ENCODE measurements around the gene RPRD1B. TPM values are rescaled to one million over a fixed set of nuclear protein-coding genes. Genes with fewer than 3 reads are reported as not detected.

The RPRD1B gene, protein sequence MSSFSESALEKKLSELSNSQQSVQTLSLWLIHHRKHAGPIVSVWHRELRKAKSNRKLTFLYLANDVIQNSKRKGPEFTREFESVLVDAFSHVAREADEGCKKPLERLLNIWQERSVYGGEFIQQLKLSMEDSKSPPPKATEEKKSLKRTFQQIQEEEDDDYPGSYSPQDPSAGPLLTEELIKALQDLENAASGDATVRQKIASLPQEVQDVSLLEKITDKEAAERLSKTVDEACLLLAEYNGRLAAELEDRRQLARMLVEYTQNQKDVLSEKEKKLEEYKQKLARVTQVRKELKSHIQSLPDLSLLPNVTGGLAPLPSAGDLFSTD
- total RNA-seq = 10 to 100 TPM; 60.1 to 75.8 TPM

DNA sequence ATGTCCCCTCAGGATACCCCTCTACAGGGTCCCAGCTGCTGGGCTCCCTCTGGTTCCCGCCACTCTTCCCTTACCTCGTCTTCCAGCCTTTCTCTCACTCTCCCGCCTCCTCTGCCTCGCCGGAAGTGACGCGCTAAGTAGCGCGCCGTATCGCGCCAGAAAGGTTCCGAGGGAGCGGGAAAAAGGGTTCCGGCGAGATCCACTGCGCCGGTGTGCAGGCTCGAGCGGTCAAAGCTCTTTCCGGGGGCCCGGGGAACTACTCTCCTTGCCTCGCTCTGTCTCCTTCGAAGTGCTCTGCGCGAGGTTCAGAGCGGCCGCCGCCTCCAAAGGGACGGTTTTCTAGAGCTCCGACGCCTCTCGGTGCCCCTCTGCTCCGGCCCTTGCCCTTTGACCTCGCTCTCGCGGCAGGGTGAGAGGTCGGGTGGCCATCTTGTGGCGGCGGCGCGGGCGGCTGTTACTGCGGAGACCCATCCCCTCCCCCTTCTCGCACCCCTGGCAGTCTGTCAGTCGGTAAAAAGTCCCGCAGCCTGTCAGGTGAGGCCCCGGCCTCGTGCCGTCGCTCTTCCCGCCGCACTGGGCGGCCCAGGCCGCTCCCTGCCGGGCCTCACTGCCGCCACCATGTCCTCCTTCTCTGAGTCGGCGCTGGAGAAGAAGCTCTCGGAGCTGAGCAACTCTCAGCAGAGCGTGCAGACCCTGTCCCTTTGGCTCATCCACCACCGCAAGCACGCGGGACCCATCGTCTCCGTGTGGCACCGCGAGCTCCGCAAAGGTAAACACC lies at the start of gene RPRD1B, which contains the start of gene TTI1:
TSS of gene RPRD1B (plus strand) at position 417 of the 778 bp plus-strand sequence. CDS start at position 619, 202 bp downstream.
TSS of gene TTI1 (minus strand) at position 127 of the 778 bp plus-strand sequence. CDS start 19,640 bp downstream, outside the sequence.
- DNase-seq (ENCODE audit: low spot score) = peak; percentile 92
- Histone ChIP-seq H3K9me3 (no peaks in the 10 kb centered on the region), H3K4me3 (peak within 1 kb of the TSS; percentile 81 to 82), H3K4me1 (peaks cover 0 to 41% of the 10 kb centered on the region in 2 donors), H3K27me3 (no peaks in the 10 kb centered on the region), H3K27ac (peak within 1 kb of the TSS; percentile 93 to 94), H3K36me3 (no peaks in the 10 kb centered on the region)
- TF ChIP-seq, protein P1, sequence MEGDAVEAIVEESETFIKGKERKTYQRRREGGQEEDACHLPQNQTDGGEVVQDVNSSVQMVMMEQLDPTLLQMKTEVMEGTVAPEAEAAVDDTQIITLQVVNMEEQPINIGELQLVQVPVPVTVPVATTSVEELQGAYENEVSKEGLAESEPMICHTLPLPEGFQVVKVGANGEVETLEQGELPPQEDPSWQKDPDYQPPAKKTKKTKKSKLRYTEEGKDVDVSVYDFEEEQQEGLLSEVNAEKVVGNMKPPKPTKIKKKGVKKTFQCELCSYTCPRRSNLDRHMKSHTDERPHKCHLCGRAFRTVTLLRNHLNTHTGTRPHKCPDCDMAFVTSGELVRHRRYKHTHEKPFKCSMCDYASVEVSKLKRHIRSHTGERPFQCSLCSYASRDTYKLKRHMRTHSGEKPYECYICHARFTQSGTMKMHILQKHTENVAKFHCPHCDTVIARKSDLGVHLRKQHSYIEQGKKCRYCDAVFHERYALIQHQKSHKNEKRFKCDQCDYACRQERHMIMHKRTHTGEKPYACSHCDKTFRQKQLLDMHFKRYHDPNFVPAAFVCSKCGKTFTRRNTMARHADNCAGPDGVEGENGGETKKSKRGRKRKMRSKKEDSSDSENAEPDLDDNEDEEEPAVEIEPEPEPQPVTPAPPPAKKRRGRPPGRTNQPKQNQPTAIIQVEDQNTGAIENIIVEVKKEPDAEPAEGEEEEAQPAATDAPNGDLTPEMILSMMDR (IDR thresholded peaks at IDR 0.05) = no peak

DNA sequence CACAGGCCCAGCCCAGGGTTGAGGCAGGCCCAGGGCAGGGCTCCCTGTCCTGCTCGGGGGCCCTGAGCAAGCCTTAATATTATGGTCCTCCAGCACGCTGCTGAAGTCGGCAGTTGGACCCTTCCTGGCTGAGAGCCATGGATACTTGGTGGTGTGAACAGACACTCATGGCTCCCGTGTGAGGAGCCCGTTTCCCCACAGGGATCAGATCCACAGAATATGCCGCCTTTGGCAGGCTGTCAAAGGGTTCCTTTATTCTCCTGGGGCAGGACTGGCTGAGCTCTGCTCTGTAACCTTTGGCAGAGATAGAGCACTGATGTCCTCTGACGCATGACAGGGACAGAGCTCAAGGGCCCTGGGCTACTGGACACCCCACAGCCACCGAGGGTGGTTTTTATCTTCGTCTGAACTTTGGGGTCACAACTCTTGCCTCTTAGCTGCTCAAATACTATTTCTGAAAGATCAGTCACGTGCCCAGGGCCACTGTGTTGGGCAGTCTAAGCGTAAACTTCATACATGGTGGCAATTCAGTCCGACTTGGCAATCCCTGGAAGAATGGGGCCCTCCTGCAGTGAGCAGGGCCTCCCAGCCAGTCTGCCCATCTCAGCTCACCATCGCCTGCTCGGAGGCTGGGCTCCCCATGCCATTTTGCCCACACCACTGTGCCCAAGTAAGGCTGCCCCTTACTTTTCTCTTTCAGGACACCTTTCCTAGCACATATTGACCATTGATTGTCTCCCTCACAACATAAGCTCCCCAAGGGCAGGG lies 49.3 kb upstream of the RPRD1B start:
- Histone ChIP-seq H3K4me3 (no peak overlapping the region), H3K27ac (peak overlapping the region; percentile 73 to 91), H3K36me3 (no peaks in the 10 kb centered on the region), H3K4me1 (peaks cover 0 to 53% of the 10 kb centered on the region in 2 donors), H3K27me3 (no peaks in the 10 kb centered on the region), H3K9me3 (no peaks in the 10 kb centered on the region)
- TF ChIP-seq, protein P1 (IDR thresholded peaks at IDR 0.05) = no peak
- no peak for DNase-seq (ENCODE audit: low spot score)

DNA sequence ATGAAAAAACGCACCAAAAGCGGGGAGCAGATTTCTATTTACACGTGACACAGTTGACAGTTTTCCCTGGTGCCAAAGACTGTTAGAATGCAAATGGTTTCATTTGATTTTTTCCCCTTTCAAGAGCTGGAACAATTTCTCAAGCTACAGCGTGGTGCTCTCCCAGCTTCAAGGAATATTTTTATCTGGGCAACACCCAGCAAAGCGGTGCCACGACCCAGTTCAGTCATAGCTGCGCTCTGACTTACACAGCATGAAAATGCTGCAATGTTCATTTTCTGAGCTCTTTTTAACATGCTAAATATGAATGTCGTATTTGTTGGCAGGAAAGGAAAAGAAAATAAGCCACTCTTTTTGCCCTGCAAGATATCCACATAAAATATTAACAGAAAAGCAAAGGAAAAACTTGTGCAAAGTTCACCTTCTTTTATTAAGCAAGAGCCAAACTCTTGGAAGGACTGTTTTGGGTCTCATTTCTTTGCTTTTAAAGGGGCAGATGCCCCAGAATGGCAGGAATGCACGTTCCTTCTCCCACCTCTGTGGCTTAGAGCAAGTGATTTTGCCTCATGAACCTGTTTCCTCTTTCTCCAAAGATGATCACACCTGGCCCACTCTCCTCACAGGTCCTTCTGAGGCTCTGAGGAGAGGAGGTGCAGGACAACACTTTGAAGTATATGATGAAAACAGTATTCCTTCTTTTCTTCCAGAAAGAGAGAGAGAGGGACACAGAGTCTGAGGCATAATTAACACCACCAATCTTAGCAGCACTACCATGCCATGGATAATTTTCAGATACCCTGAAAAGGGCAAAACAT lies 47.3 kb upstream of the RPRD1B start:
- DNase-seq (ENCODE audit: low spot score) = no peak
- TF ChIP-seq, protein P1 (IDR thresholded peaks at IDR 0.05) = no peak
- peaks cover 0 to 71% of the 10 kb centered on the region in 2 donors for H3K4me1 ChIP-seq
- H3K9me3 ChIP-seq = no peaks in the 10 kb centered on the region
- H3K36me3 ChIP-seq = no peaks in the 10 kb centered on the region
- no peak overlapping the region for H3K4me3 ChIP-seq
- H3K27me3 ChIP-seq = no peaks in the 10 kb centered on the region
- peak overlapping the region; percentile 79 to 91 for H3K27ac ChIP-seq

DNA sequence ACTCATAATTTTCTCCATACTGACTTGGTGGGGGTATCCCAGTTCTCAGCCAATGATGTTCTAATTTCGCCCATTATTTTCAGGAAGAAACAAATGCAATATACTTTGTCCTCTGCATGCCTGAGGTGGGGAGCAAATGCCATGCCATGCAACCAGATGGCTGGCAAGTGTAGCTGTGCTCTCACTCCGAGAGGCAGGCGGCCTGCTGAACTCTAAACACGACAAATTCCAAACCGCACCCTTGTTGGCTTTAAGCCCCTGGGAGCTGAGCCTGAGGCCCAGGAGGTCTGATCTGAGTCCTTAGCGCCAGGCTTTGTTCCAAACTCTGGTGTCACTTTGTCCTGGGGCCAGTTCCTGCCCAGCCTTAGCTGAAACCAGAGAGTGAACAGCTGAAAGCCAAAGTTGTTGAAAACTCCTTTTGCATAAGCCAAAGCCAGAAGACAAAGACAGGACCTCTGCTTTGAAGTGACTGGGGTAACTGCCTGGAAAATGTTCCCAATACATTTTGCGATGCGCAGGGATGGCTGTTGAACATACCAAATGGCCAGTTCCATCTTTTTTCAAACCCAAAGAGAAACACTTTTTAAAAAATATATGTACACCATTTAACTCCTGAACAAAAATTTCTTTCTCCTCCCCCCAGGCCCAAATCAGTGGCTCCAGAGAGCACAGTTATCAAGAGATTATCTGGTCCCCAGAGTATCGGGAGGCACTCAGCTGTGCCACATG lies 46.5 kb upstream of the RPRD1B start:
- Histone ChIP-seq H3K27ac (peak overlapping the region; percentile 79 to 91), H3K27me3 (no peaks in the 10 kb centered on the region), H3K4me1 (peaks cover 0 to 79% of the 10 kb centered on the region in 2 donors), H3K36me3 (no peaks in the 10 kb centered on the region), H3K4me3 (no peak overlapping the region), H3K9me3 (no peaks in the 10 kb centered on the region)
- TF ChIP-seq, protein P1 (IDR thresholded peaks at IDR 0.05) = no peak
- peak; percentile 72 for DNase-seq (ENCODE audit: low spot score)
